Measurements from ENCODE around the gene JCAD. TPM values are rescaled to one million over a fixed set of nuclear protein-coding genes. Genes with fewer than 3 reads are reported as not detected.

JCAD gene
- polyA plus RNA-seq, 3 donors from 2014 or later: 0.03 TPM; not detected in 2

GRCh38 chr10:29969255-29970011 lies 90.0 kb downstream of the JCAD start:
- no peak overlapping the region for H3K4me3 Mint-ChIP-seq
- no peaks in the 10 kb centered on the region for H3K4me1 Mint-ChIP-seq
- no peak overlapping the region for H3K27ac Mint-ChIP-seq
- H3K27me3 Mint-ChIP-seq (ENCODE audit: low read depth in 3 of 3): peaks cover 2 to 3% (median 3%) of the 10 kb centered on the region in 3 donors
- no peak for DNase-seq
- no peaks in the 10 kb centered on the region for H3K36me3 Mint-ChIP-seq
- H3K9me3 Mint-ChIP-seq: no peaks in the 10 kb centered on the region

DNA sequence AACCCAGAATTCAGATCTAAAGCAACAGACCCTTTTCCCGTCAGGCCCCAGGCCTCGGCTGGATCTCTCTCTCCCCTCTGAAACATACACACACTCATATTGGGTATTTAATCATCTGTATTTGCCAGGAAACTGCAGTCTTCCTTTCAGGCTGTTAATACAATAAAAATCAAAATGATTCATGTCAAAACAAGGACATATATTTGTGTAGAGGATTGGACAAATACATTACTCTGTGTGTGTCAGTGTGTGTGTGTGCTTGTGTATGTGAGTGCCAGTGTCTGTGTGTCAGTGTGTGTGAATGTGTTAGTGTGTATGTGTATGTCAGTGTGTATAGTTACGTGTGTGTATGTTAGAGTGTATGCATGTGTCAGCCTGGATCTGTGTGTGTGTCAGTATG lies 90.8 kb downstream of the JCAD start:
- Mint-ChIP-seq H3K27me3 (ENCODE audit: low read depth in 3 of 3) (peaks cover 1 to 3% (median 2%) of the 10 kb centered on the region in 3 donors), H3K4me1 (no peaks in the 10 kb centered on the region), H3K27ac (no peak overlapping the region), H3K9me3 (no peaks in the 10 kb centered on the region), H3K36me3 (no peaks in the 10 kb centered on the region), H3K4me3 (no peak overlapping the region)
- DNase-seq: no peak

GRCh38 chr10:29966269-29966668 lies 93.1 kb downstream of the JCAD start:
- H3K36me3 Mint-ChIP-seq: no peaks in the 10 kb centered on the region
- no peak overlapping the region for H3K4me3 Mint-ChIP-seq
- H3K9me3 Mint-ChIP-seq: no peaks in the 10 kb centered on the region
- no peak overlapping the region for H3K27ac Mint-ChIP-seq
- no peaks in the 10 kb centered on the region for H3K4me1 Mint-ChIP-seq
- DNase-seq: no peak
- peaks cover 3 to 4% (median 3%) of the 10 kb centered on the region in 3 donors for H3K27me3 Mint-ChIP-seq (ENCODE audit: low read depth in 3 of 3)

Data from immature natural killer cell (primary cell).